Erythroblast (primary cell): ENCODE results near the gene ACKR3.

ENCODE experiments used
- GATA1 ChIP-seq: IDR thresholded peaks from 2 replicates; pipeline ENCODE4 v1.6.1; 2011; ENCODE audit warnings: low read depth, mild to moderate bottlenecking, control low read depth, low read length, moderate library complexity
- POLR2A ChIP-seq: IDR thresholded peaks from 2 replicates; pipeline ENCODE4 v1.6.1; 2011; ENCODE audit warnings: mild to moderate bottlenecking, low read length

GRCh38 chr2:236575510-236575909 lies 5.9 kb downstream of the ACKR3 start:
- TF ChIP-seq POLR2A (no peak), GATA1 (no peak)
